GM12872 (cell line): ENCODE data around the gene SLC2A4.
A peak's percentile ranks its signal among the peaks of the same experiment; 100 is the strongest.

Experiments used
- TF ChIP-seq, protein P1 (sequence below): IDR thresholded peaks from 3 replicates; pipeline ENCODE4 v1.5.1; 2011; ENCODE audit warnings: low read depth, mild to moderate bottlenecking, low read length, moderate library complexity; ENCODE audit not compliant: insufficient read depth

Gene SLC2A4

GRCh38 chr17:7250695-7251627, 30.6 kb upstream of the SLC2A4 start:
- TF ChIP-seq, protein P1, sequence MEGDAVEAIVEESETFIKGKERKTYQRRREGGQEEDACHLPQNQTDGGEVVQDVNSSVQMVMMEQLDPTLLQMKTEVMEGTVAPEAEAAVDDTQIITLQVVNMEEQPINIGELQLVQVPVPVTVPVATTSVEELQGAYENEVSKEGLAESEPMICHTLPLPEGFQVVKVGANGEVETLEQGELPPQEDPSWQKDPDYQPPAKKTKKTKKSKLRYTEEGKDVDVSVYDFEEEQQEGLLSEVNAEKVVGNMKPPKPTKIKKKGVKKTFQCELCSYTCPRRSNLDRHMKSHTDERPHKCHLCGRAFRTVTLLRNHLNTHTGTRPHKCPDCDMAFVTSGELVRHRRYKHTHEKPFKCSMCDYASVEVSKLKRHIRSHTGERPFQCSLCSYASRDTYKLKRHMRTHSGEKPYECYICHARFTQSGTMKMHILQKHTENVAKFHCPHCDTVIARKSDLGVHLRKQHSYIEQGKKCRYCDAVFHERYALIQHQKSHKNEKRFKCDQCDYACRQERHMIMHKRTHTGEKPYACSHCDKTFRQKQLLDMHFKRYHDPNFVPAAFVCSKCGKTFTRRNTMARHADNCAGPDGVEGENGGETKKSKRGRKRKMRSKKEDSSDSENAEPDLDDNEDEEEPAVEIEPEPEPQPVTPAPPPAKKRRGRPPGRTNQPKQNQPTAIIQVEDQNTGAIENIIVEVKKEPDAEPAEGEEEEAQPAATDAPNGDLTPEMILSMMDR, result no peak

- TF ChIP-seq, protein P1, result no peak
These were observed 29.8 kb upstream of the SLC2A4 start, which contains the start of gene CTDNEP1 for GRCh38 chr17:7251661-7252175. TSS of gene CTDNEP1 (minus strand) at chr17:7251734. CDS start at chr17:7251296, 438 bp downstream.

DNA sequence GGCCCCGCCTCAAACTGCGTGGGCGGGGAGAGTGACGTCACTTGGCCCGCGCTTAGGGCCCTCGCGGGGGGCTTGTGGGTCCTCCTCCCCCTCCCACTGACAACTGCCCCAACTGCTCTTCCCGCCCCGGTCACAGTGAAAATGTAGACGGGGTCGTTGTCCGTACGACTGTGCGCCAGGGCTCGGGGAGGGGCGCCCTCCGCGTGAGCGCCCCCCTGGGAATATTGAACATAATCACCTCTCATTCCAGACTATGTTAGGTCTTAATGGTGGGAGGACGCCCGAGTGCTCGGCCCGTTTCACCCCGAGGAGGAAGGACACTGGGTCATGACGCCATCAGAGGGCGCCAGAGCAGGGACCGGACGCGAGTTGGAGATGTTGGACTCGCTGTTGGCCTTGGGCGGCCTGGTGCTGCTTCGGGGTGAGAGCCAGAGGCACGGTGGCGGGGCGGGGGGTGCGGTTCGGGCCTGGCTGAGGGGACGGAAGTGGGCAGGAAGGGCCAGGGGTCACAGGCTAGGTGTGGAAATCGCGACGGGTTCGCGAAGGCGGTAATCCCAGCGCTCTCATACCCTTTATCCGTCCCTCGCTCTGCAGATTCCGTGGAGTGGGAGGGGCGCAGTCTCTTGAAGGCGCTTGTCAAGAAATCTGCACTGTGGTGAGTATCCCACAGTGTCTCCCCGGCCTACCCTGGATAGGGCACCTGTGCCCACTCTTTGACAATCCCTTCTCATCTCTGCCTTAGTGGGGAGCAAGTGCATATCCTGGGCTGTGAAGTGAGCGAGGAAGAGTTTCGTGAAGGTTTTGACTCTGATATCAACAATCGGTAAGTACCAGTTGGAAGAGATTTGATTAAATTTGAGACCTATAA, 29.1 kb upstream of the SLC2A4 start, which contains the start of gene ELP5:
ELP5 (plus strand) TSS at position 40 of the 868 bp plus-strand sequence; CDS start at position 376, 336 bp downstream.
- TF ChIP-seq, protein P1, result peak; percentile 30; the same call in 2 of the 3 replicates

DNA sequence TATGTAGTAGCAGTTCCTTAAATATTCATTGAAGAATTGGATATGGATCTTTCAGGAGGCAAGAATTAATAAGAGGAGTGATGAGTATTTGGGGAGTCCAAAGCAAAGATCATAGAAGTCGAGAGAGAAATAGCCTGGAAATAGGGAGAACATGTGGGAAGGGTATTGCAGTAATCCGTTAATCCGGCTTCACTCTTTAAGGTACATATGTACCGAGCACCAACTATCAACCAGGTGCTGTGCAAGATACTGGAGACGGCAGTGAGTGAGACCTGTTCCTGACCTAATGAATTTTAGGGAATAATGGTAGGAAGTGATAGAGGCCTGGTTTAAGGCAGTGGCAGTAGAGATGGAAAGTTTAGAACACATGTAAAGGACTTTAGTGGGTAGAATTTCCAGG, 28.4 kb upstream of the SLC2A4 start:
- TF ChIP-seq, protein P1, result no peak

GRCh38 chr17:7254511-7254910, 27.0 kb upstream of the SLC2A4 start:
- TF ChIP-seq, protein P1, result no peak

DNA sequence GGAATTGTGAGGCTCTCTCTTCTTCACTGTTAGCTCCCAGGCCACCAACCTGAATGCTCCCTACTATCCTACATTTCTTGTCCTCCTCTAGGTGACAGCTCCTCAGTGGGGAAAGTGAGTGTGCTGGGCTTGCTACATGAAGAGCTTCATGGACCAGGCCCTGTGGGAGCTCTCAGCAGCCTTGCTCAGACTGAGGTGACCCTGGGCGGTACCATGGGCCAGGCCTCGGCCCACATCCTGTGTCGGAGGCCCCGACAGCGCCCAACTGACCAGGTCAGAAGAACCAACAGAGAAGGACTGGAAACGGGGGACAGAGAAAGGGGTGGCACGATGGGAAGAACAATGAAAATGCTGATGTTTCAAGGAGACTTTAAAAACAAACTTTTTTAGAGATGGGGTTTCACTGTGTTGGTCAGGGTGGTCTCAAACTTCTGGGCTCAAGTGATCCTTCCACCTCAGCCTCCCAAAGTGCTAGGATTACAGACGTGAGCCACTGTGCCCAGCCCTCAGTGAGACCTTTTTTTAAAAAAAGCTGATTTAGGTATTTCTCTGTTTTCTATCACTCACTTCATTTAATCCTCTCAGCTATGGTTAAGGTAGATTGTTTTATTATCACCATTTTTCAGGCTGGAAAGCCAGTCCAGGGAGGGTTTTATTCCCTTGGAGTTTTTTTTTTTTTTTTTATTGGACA, 24.6 kb upstream of the SLC2A4 start:
- TF ChIP-seq, protein P1, result no peak
